ENCODE measurements around the gene DTD2. TPM values are rescaled to one million over a fixed set of nuclear protein-coding genes. Genes with fewer than 3 reads are reported as not detected.

Gene DTD2
- total RNA-seq, 2 donors from 2014 or later = 12.9 to 14.7 TPM

DNA sequence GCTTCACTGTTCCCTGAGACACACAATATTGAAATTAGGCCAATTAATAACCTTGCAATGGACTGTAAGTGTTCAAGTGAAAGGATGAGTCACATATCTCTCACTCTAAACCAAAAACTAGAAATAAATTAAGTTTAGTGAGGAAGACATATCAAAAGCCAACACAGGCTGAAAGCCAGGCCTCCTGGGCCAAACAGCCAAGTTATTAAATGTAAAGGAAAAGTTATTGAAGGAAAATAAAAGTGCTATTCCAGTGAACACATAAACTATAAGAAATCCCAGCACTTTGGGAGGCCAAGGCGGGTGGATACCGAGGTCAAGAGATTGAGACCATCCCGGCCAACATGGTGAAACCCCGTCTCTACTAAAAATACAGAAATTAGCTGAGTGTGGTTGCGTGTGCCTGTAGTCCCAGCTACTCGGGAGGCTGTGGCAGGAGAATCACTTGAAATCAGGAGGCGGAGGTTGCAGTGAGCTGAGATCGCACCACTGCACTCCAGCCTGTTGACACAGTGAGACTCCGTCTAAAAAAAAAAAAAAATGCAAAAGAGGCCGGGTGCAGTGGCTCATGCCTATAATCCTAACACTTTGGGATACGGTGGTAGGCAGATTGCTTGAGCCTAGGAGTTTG is 26.6 kb downstream of the DTD2 start:
- Mint-ChIP-seq H3K4me3 (no peak overlapping the region), H3K4me1 (peaks cover 5% of the 10 kb centered on the region), H3K36me3 (ENCODE audit: low read depth) (no peaks in the 10 kb centered on the region), H3K27me3 (no peaks in the 10 kb centered on the region), H3K27ac (no peak overlapping the region)
- H3K9me3 ChIP-seq (ENCODE audit: control insufficient read depth, low read length, poor library complexity, severe bottlenecking) = no peaks in the 10 kb centered on the region
- ATAC-seq (no peak), DNase-seq (no peak)

DNA sequence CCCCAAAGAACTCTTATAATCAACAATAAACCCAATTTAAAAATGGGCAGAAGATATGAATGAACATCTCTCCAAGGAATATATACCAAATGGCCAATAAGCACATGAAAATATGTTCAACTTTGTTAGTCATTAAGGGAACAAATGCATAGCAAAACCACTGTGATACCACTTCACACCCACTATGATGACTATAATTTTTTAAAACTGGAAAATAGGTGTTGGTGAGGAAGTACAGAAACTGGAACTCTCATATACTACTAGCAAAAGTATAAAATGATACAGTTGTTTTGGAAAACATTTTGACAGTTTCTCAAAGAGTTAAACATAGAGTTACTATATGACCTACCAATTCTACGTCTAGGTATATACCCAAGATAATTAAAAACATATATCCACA is 27.5 kb downstream of the DTD2 start:
- Mint-ChIP-seq H3K4me3 (no peak overlapping the region), H3K36me3 (ENCODE audit: low read depth) (no peaks in the 10 kb centered on the region), H3K27ac (no peak overlapping the region), H3K27me3 (no peaks in the 10 kb centered on the region), H3K4me1 (peaks cover 2% of the 10 kb centered on the region)
- H3K9me3 ChIP-seq (ENCODE audit: control insufficient read depth, low read length, poor library complexity, severe bottlenecking) = no peaks in the 10 kb centered on the region
- DNase-seq (no peak), ATAC-seq (no peak)

DNA sequence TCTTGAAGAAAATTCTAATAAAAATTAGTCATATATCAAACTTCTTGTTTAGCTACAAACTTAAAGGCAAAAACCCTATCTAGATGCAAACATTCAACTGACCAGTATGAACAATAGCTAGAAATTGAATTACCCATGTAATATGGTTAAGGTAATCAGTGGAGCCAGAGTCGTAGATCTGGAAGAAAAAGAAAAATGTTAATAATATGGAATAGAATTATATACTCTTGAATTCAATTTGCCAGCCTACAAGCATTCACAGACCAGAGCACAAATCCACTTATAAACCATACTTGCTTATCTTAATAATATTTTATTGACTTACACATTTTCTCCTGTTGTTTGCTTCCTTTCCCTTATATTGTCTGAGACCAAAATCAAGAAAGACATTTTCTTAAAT is 29.3 kb downstream of the DTD2 start:
- DNase-seq (no peak), ATAC-seq (no peak)
- Mint-ChIP-seq H3K27ac (no peak overlapping the region), H3K4me3 (no peak overlapping the region), H3K36me3 (ENCODE audit: low read depth) (peaks cover 2% of the 10 kb centered on the region), H3K4me1 (peaks cover 2% of the 10 kb centered on the region), H3K27me3 (no peaks in the 10 kb centered on the region)
- H3K9me3 ChIP-seq (ENCODE audit: control insufficient read depth, low read length, poor library complexity, severe bottlenecking) = no peaks in the 10 kb centered on the region

DNA sequence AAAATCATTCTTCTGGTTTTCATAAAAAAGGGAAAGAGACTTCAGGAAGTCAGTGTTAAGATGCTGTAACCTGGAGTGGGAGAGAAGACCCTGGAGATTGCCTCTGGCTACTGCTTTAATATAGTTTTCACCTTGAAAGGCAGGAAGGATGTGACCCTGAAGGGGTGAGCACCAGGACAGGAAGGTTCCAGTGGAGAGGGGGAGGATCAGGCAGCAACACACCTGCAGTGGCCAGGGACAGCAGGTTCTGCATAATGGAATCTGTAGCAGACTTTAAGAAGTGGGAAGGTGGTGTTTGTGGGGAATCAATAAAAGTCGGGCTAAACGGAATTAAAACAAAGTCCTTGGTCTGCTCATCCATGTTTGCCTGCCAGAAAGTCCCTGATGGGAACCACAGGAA is 30.6 kb downstream of the DTD2 start:
- DNase-seq = no peak
- H3K27me3 Mint-ChIP-seq = no peaks in the 10 kb centered on the region
- H3K4me1 Mint-ChIP-seq = peaks cover 2% of the 10 kb centered on the region
- no peaks in the 10 kb centered on the region for H3K9me3 ChIP-seq (ENCODE audit: control insufficient read depth, low read length, poor library complexity, severe bottlenecking)
- peaks cover 2% of the 10 kb centered on the region for H3K36me3 Mint-ChIP-seq (ENCODE audit: low read depth)
- H3K27ac Mint-ChIP-seq = no peak overlapping the region
- no peak overlapping the region for H3K4me3 Mint-ChIP-seq
- no peak for ATAC-seq

DNA sequence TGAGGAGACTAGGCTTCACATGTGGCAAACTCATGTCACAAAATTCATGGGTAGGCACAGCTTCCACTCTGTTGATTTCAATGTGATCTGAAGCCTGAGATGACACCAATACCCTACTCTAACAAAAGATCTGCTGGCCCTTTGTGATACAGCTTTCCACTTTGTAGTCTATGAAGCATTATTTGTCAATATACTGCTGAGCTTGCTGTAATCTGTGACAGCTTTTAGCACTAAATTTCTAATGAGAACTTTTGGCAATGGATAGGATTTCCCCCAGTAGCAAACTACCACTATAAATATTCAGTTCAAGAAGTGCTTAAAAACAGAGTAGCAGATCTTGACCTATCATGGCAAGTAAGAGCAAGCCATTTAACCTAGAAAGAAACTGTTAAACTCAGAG is 31.4 kb downstream of the DTD2 start:
- DNase-seq (no peak), ATAC-seq (no peak)
- H3K36me3 Mint-ChIP-seq (ENCODE audit: low read depth) = peaks cover 2% of the 10 kb centered on the region
- peaks cover 7% of the 10 kb centered on the region for H3K4me1 Mint-ChIP-seq
- H3K9me3 ChIP-seq (ENCODE audit: control insufficient read depth, low read length, poor library complexity, severe bottlenecking) = no peaks in the 10 kb centered on the region
- H3K27ac Mint-ChIP-seq = no peak overlapping the region
- no peak overlapping the region for H3K4me3 Mint-ChIP-seq
- no peaks in the 10 kb centered on the region for H3K27me3 Mint-ChIP-seq

DNA sequence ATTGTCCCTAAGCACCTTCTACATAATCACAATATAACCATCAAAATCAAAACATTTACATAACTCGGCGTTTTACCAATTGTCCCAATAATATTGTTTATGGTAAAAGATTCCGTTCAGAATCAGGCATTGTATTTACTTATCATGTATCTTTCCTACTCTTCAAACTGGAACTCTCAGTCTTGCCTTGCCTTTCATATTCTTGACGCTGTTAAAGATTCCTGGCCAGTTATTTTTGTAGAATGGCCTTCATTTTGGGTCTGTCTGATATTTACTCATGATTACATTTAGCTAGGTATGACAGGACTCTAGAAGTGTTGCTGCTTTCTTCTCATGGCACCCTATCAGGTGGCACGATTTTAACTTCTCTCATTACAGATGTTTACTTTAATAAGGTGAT is 36.1 kb downstream of the DTD2 start:
- Mint-ChIP-seq H3K4me3 (peak overlapping the region; percentile 99), H3K36me3 (ENCODE audit: low read depth) (peaks cover 4% of the 10 kb centered on the region), H3K27ac (peak overlapping the region; percentile 92), H3K4me1 (peaks cover 19% of the 10 kb centered on the region), H3K27me3 (no peaks in the 10 kb centered on the region)
- DNase-seq (no peak), ATAC-seq (no peak)
- H3K9me3 ChIP-seq (ENCODE audit: control insufficient read depth, low read length, poor library complexity, severe bottlenecking) = no peaks in the 10 kb centered on the region

DNA sequence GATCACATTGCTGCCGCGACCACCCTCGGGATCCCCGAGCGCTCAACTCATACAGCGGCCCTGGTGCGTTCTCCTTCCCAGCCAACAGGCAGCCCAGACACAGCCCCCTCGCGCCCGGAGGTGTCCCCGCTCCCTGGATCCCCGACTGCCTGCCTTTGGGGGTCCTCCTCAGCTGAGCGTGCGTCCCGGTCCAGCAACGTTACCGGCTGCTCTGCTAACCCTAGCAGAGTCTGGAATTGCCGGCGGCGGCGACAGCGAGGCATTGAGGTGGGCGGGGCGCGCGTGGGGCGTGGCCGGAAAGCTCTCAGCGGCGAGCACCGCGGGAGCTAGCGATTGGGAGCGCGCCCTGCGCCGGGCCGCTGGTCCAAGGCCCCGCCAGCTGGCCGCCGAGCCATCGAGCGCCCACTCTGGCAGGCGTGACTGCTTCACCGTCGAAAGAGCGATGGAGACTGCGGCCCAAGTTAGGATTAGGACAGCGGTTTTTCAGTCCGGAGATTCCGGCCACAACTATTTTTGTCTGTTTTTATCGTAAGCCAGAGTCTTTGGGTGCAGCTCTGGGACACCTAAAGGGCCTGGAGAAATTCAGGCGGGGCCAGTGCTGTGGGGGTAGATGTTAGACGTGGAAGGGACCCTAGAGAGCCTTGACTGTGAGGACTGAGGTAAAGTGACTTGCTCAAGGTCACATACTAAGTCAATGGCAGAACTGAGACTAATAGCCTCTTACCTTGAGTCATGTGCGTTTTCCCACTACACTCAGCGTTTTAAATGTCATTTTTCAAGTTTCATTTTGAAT is 36.8 kb downstream of the DTD2 start, which contains the start of gene HEATR5A:
Gene HEATR5A (minus strand): TSS at position 232 of the 793 bp plus-strand sequence. CDS start 17,575 bp downstream, outside the sequence.
- H3K9me3 ChIP-seq (ENCODE audit: control insufficient read depth, low read length, poor library complexity, severe bottlenecking) = no peaks in the 10 kb centered on the region
- H3K4me1 Mint-ChIP-seq = peaks cover 19% of the 10 kb centered on the region
- peaks cover 4% of the 10 kb centered on the region for H3K36me3 Mint-ChIP-seq (ENCODE audit: low read depth)
- ATAC-seq = peak; percentile 99
- no peaks in the 10 kb centered on the region for H3K27me3 Mint-ChIP-seq
- DNase-seq = peak; percentile 86 to 94 (median 90)
- peak within 1 kb of the TSS; percentile 99 for H3K4me3 Mint-ChIP-seq
- peak within 1 kb of the TSS; percentile 92 for H3K27ac Mint-ChIP-seq

DNA sequence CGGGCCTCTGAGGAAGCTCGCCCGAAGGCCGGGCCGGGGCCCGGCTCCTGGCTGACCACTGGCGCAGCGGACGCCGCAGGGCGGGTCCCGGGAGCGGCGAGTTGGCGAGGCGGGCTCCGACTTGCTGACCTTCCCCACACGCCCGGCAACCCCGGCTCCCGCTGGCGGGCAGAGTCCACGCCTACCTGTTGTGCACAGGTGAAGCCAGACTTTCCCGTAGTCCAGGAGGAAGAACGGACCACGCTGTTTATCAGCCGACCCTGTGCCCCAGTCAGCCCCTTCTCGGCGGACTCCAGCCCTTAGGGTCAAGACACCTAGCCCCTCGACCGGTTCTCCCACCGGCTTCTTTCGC is 37.4 kb downstream of the DTD2 start:
- peak overlapping the region; percentile 92 for H3K27ac Mint-ChIP-seq
- H3K27me3 Mint-ChIP-seq = no peaks in the 10 kb centered on the region
- peak overlapping the region; percentile 99 for H3K4me3 Mint-ChIP-seq
- H3K9me3 ChIP-seq (ENCODE audit: control insufficient read depth, low read length, poor library complexity, severe bottlenecking) = no peaks in the 10 kb centered on the region
- peaks cover 4% of the 10 kb centered on the region for H3K36me3 Mint-ChIP-seq (ENCODE audit: low read depth)
- DNase-seq (peak; percentile 6 to 17 (median 16)), ATAC-seq (peak; percentile 16)
- peaks cover 21% of the 10 kb centered on the region for H3K4me1 Mint-ChIP-seq

DNA sequence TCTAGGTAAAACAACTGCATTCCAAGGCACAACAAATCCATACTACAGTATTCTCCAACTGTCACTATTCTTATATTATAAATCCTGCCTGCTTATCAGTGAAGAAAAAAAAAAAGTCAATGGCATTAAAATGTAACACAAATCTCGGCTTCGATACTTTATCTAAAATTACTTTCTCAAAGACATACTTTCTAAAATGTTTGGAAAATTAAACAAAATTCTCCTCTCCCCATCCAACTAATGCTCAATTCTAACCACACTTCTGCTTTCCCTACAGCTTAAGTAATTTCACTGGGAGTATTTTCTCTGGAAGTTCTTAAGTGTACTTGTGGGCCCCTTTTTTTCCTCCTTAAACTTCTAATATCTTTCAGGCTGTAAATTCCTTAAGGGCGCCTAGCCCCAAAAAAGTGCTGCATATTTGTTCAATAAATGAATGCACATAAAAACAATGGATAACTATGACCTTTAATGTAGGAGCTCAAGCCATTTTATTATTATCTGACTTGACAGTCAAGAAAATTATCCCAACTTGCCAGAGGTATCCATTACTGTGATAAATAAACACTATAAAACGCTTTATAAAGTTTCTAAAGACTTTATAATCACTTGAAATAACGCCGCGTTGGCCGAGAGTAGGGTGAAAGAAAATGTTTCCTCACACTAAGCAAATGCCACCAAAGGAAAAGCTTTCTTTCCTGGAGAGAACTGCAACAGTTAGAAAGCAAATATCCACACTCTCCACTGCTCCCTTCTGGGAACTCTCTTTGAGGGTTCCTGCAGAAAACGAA is 37.9 kb downstream of the DTD2 start:
- Mint-ChIP-seq H3K4me1 (peaks cover 26% of the 10 kb centered on the region), H3K36me3 (ENCODE audit: low read depth) (peaks cover 4% of the 10 kb centered on the region), H3K27me3 (no peaks in the 10 kb centered on the region), H3K4me3 (peak overlapping the region; percentile 99), H3K27ac (peak overlapping the region; percentile 19)
- ATAC-seq (no peak), DNase-seq (no peak)
- H3K9me3 ChIP-seq (ENCODE audit: control insufficient read depth, low read length, poor library complexity, severe bottlenecking) = no peaks in the 10 kb centered on the region

DNA sequence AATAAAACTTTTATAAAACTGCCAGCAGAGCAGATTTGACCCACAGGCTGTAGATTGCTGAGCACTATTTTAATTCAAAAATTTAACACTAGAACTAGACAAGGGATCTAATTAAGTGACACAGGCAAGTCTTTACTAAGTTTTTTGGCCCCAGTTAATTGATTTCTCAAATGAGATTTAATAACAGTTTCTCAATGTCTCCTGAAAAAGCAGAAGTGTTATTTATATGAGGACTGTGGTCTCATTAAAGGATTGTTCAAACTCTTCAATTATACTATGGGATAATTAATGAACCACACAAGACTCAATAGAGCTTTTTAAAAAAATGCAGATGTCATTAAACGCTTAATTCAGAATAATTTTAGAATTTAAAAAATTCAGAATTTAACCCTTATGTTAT is 38.9 kb downstream of the DTD2 start:
- Mint-ChIP-seq H3K4me1 (peaks cover 32% of the 10 kb centered on the region), H3K27me3 (no peaks in the 10 kb centered on the region), H3K27ac (no peak overlapping the region), H3K4me3 (no peak overlapping the region), H3K36me3 (ENCODE audit: low read depth) (peaks cover 4% of the 10 kb centered on the region)
- DNase-seq = no peak
- no peak for ATAC-seq
- no peaks in the 10 kb centered on the region for H3K9me3 ChIP-seq (ENCODE audit: control insufficient read depth, low read length, poor library complexity, severe bottlenecking)

DNA sequence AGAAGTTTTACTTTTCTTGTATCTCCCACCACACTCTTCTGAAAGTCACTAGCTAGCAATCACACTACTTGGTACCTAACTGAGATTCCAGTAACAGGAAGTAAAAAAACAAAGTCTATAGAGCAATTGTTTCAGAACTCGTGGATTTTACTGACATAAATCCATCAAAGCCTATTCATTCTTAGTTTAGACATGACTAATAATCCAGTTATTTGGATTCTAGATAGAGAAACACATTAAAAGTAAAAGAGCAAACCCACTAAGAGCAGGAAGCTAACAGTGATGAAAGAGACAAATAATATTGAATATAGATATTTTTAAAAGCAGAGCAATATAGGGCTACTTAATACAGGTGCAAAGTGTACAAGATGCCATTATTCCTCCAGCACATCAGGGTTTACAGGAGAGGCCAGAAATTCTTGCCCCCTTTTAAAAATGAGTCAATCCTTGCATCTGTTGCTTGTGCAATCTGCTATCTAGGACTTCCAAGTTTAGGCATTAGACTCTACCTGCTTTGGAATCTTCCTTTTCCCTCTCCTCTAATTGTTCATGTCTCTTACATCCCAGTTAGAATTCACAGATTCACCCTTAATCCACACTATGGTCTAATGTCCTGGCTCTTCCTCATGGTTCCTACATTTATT is 43.0 kb downstream of the DTD2 start:
- no peaks in the 10 kb centered on the region for H3K27me3 Mint-ChIP-seq
- ATAC-seq = no peak
- DNase-seq = no peak
- H3K9me3 ChIP-seq (ENCODE audit: control insufficient read depth, low read length, poor library complexity, severe bottlenecking) = no peaks in the 10 kb centered on the region
- peaks cover 21% of the 10 kb centered on the region for H3K4me1 Mint-ChIP-seq
- no peak overlapping the region for H3K4me3 Mint-ChIP-seq
- no peaks in the 10 kb centered on the region for H3K36me3 Mint-ChIP-seq (ENCODE audit: low read depth)
- no peak overlapping the region for H3K27ac Mint-ChIP-seq

DNA sequence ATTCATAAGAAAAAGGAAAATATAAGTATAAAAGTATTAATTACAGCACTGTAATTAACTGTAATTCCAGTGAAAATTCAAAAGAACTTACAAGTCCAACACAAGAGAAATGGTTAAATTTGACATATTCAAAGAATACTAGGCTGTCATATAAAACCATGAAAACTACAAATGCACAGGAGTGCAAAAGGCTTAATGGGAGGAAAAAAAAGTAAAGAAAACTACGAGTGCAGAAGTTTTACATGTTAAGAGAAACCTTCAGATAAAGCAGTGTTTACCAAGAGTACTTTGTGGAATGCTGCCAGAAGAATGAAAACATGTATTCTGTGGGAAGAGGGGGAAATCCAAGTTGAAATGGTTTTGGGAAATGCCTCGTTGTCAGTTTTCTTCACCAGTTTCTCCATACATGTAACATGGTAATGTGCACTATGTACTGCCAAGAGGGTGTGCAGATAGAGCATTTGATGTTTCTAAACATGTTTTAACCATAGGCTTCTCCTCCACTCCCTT is 46.0 kb downstream of the DTD2 start:
- ATAC-seq (no peak), DNase-seq (no peak)
- H3K27ac Mint-ChIP-seq = no peak overlapping the region
- no peak overlapping the region for H3K4me3 Mint-ChIP-seq
- H3K36me3 Mint-ChIP-seq (ENCODE audit: low read depth) = no peaks in the 10 kb centered on the region
- peaks cover 17% of the 10 kb centered on the region for H3K4me1 Mint-ChIP-seq
- no peaks in the 10 kb centered on the region for H3K9me3 ChIP-seq (ENCODE audit: control insufficient read depth, low read length, poor library complexity, severe bottlenecking)
- H3K27me3 Mint-ChIP-seq = no peaks in the 10 kb centered on the region

All from T-helper 17 cell (primary cell).